Measurements from ENCODE around the gene MAP1B.

MAP1B gene

DNA sequence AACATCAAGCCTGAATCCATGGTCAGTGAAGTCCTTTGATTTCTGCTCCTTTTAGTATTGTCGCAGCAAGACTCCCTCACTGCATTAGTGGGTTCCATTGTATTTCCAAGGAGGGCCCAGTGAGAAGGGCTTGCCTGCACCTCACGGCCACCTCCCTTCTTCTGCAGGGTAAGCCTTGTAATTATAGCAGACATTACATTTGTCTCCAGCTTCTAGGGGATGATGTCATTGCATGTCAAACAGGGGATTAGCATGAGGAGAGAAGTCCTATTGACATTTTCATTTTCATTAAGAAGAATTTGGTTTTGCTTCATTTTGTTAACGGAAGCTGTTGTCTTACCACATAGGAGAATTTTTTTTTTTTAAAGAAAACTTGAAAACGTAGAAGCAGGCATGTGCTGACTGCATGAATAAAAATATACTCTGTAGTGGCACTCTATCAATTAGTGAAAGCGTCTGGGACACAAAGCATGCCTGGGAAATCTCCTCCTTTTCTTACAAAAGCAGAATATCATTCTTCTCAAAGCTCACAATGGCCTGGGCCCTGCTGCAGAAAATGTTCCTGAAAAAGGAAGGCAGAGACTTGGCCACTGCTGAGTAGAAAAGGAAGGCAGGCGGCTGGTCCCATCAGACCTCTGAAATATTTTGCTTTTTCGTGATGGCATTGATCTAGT is 27.1 kb downstream of the MAP1B start:
- DNase-seq: no peak

DNA sequence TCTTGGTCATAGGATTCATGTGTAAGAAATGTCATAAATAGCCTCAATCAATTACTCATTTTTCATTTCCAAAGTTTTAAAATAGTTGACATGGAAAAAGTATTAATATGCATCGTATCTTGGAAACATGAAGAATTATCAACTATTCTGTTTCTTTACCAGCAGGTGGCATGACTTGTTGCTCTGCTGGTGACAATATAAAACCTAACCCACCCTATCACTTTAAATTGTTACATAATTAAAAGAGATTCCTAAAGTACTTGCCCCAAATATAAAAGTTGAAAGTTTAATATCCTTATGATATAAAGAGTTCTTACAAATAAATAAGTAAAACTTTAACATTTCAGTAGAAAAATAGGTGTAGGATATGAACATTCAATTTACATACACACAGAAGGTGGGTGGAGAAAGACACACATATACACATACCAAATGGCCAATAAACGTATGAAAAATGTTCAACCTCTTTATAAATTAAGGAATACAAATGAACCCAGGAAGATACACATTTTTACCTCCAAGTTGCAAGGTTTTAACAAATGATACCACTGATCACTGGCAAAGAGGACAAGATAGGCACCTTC is 30.6 kb downstream of the MAP1B start:
- no peak for DNase-seq

DNA sequence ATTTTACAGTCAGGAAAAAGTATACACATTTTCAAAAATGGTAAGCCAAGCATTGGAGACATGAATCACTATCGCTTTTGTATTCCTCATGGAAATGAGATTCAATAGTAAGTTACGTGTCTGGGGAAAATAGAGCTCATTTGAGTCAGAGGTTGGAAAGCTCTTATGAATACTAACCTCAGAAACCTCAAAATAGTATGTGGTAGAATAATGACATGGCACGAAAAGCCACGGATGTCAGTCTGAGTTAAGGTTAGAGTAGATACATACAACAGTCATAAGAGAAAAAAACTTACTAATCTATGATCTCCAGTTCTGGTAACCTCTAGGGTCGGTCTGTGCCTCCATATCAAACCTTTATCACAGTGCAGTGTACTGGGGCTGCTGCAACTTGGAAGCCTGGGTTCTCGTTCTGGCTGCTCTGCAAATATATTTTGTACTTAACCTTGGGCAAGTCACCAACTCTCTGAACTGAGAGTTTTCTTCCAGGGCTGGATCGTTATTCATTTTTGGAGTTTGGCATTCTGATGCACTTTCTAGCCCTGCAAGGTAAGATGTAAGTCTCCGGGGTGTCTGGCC is 31.8 kb downstream of the MAP1B start:
- DNase-seq: no peak

DNA sequence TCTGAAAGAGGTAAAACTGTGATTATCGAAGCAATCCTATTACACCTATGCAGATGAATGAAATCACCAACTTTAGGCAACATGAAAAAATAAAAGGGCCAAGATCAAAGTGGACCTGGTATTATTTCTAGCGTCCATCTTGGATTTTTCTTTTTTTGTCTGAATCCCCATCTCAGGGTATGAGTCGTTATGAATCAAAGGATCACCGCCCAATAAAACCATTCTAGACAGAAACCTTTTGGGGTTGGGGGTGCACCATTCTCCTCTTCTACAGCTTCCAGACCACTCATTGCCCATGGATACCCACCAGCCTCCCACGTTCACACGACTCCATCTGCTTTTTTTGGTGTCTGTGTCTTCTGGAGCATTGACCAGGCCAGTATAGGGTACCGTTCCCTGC is 33.4 kb downstream of the MAP1B start:
- no peak for DNase-seq

DNA sequence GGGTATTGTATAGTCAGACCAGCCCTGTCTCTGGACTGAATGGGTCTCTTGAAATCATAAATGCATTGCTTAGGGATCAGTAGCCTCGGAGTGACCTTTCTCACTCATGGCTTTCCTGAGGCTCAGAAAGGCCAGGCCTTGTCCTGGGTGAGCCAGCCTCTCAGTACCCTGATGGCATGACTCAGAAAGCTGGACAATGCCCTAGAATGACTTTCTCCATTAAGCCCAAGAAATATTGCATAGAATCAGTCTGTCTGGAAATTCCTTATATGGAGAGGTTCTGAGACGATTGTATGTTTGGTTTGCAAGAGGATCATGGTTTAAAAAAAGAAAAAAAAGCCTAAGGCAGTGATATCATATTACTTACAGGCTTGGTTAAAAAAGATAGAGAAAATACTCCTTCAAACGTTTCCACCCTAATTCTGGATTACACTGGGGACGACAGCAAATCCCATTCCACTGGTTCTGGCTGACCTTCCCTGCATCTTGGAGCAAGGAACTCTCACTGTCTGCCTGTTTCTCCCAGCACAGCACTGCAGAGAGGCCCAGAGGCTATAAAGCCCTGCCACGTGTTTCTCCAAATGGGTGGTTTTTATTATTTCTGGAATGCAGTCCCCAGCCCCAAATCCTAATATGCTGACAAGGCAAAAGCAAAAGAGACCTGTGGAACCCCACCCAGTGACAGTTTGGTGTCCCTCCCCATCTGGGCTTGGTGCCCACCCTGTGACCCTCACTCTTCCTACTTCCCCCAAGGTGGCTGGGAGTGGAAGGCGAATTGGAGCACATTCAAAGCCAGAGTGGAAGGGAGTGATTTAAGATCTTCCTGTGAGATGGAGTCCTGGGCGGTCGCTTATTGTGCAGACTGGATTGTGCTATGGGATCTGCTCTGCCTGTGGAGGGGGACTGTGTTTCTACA is 34.4 kb downstream of the MAP1B start:
- no peak for DNase-seq

DNA sequence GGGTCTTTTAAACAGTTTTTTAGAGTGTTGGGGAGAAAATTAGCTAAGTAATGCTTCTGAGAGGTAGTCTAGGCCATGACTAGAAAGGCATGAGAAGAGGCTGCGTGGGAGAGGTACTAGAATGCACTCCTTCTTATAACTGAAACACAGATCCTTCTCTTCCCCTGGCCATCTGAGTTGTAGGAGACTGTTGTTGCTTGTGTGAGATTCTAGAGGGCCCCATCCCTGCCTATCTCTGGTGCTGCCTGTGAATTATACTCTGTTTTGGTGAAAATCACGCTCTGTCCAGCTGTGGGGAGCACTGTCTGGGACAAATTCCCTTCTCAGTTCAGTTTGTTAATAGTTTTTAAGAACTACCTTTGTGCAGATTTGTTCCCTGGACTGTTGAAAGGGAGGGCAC is 37.5 kb downstream of the MAP1B start:
- no peak for DNase-seq

DNA sequence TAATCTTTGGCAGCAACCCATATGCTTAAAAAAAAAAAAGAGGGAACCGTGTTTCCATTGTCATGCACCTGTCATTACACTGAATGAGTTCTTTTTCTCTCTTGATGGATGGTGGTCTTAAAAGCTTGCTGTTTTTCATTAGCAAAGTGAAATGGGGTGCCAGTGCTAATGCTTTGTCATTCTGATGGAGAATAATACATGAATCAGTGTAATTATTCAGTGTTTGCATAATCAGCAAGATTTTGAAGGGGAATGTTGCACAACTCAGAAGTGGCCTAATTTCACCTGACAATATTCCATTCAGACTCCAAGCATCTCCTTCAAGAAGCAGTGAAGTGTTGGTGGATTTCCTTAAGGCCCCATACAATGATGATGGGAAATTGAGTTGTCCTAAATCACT is 38.1 kb downstream of the MAP1B start:
- no peak for DNase-seq

DNA sequence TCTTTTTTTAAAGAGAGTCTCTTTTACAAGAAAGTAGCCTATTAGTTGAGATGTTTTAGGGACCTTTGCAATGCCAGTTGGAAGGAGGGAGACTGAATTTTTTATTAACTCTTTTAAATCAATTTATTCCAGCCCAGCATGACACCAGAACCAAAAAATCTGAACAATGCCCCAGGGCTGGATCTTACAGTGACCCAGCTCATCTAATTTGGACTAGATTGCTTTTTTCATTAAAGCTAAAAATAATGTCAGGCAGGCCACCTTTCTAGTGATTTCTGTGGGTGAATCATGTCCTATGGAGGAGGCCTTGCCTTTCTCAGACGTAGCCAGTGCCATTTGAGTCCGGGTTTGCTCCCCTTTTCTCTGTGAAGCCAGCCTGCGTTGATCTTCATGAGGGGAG is 38.8 kb downstream of the MAP1B start:
- no peak for DNase-seq

DNA sequence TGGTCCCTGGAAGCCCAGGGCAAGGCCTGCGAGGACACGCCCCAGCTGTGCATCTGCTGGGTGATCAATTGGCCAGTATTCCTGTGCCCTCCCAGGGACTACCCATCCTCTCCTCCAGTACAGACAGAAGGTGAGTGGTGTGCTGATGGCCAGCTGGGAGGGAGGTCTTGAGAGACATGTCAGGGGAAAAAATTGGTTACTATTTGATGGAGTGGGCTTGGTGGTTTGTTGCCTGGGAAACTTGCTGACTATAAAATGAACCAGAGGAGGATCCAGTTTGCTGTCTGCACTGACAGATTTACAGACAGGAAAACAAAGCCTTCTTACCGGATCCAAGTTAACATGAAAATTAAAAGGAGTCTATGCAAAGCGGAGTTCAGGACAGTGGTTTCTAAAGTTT is 40.3 kb downstream of the MAP1B start:
- no peak for DNase-seq

DNA sequence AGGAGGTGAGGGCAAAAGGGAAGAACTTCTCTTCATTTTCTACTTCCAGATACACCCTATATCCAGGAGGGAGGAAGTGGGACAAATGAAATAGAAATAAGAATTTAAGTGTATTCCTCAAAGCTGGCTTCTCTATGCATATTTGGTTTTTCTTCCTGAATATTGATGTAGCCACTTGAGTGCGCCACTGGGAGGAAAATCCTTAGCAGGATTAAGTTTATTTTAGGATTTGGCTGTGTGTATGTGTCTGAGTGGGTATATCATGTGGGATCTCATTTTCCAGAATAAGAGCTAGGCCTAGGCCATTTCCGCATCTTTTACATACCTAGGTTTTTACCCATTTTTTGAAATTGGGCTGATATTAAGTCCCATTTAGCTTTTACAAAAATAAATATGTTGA is 42.5 kb downstream of the MAP1B start:
- no peak for DNase-seq

DNA sequence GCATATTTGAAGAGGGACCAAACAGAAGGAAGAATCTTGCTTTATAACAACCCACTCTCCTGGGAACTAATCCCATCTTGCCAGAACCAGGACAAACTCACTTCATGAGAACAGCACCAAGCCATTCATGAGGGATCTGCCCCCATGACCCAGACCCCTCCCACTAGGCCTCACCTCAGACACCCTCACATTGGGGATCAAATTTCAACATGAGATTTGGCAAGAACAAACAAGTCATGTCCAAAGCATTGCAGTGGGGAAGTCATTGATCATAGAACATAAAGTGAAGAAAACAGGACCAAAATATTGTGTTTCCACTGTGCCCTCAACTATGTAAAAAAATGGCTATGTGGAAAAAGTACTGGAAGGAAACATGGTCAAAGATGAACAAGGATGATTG is 43.9 kb downstream of the MAP1B start:
- no peak for DNase-seq

DNA sequence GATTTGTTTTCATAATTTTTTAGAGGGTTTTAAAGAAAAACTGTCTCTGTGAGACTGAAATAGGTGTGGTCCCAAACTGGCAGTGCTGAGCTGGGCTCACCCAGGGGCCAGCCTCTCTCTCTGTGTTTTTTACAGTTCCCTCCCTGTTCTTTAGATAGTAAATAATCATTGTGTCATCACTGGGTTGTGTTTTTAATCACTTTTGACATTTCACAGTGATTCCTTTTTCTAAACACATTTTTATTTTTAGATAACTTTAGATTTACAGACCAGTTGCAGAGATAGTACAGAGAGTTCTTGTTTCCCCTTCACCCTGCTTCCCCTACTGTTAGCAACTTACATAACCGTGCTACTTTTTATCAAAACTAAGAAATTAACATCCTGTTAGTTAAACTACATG is 44.4 kb downstream of the MAP1B start:
- DNase-seq: no peak

DNA sequence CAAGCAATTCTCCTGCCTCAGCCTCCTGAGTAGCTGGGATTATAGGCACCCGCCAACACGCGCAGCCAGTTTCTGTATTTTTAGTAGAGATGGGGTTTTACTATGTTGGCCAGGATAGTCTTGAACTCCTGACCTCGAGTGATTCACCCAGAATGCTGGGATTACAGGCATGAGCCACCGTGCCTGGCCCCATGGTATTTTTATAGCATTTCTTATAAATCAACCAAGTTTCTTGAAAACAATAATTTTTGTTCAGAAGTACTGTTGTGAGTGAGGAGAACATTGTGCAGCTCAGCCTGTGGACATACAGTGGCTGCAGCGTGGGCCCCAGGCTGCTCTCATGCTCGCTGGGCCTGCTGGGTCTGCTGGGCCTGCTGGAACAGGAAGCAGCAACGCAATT is 45.3 kb downstream of the MAP1B start:
- DNase-seq: no peak

DNA sequence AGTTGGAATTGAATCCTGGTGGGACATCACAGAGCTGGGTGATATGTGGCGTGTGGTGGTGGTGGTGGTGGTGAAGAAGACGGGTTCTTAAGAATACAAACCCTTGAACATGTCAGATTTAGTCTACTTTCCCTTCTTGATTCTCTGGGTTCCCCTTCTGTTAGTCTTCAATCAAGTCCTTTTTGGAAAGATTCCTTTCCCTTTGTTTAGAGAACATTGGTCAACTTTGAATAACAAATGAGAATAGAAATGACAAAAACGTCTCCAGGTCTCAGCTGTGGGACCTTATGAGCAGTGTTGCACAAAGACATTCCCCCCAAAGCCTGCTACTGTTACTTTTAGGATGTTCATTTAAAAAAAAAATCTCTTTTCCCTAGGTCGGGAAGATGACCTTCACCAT is 46.3 kb downstream of the MAP1B start:
- no peak for DNase-seq

DNA sequence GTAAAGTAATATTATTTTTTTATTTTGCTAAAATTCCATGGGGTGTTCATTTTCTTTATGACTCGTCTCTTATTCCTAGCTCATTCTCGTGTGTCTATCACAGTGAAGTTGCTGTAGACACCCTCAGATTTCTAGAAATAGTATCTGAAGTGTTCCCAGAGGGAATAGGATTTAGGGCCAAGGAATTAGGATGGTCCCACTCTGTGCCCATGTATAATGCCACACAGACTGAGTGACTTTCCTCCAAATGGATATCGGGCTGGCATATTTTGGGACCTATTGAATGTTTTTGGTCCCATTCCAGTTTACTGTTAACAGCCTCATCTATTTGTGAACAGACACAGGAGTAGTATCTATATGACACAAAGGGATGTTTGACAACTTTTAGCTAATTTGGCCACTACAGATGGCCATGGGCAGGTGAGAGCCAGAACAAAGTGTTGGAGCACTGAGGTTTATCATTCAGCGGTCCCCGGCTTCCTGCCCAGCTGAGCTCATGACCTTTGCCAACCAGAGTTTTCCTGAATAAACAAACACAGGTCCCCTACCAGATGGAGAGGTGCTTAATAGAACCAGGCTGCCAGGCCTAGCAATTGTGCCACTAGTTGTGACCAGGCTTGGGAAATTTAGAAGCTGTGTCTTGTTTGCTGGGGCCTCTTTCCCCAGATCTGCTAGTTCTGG is 46.9 kb downstream of the MAP1B start:
- DNase-seq: no peak

DNA sequence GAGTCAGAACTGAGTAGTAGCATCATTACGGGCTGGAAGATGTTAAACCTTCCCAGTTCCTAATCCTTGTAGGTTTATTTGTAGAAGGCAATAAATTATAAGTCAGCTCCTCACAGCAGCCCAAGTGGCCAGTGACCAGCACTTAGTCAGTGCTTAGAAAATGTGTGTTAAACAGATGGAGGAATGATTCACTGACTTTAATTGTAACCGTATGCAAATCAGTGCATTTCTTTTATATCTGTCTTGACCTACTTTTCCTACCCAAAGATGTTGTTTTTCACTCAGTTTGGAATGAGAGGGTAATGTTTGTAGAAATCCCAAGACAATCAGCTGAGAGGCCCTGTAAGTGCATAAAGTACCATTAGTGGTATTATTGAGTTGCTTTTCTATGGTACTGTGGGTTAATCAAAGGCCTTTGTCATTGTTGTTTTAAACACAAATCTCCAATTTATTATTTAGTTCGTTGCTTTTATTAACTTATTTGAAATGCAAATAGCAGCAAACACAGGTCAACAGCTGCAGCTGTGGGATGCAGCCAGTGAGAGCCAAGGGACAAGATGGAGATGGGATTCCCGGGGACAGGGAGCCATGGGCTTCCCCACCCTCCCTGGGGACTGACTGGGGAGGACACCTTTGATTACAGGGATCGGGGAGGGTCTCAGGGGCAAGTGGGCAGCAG is 49.8 kb downstream of the MAP1B start:
- DNase-seq: no peak

DNA sequence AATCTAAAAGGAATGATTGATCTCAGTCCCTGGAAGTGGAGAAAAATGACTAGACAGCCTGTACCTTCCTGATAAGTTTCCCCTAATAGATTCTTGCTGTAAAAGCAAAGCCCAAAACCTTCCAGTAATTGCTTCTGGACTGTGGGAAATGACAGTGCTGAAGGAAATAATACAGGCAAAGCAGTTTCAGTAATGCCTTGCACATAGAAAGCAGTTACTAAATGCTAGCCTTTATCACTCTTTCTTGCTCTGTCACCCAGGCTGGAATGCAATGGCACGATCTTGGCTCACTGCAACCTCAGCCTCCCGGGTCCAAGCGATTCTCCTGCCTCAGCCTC is 50.3 kb downstream of the MAP1B start:
- no peak for DNase-seq

DNA sequence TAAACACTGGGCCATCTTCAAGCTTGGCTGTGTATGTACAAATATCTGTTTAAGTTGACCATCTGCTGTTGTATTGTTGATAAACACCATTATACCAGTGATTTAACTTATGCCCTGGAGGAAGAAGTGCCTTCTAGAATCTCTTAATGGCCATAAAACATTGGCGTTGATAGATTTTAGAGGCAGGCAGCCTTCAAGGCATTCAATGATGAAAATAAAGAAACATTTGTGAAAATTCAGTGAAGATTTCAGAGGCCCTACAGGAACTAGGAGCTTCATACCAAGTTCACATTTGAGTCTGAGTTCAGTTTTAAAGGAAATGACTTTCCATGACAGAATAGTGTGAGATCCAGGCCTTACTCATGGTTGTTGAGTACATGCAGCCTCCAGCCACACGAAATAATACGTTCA is 52.2 kb downstream of the MAP1B start:
- no peak for DNase-seq

DNA sequence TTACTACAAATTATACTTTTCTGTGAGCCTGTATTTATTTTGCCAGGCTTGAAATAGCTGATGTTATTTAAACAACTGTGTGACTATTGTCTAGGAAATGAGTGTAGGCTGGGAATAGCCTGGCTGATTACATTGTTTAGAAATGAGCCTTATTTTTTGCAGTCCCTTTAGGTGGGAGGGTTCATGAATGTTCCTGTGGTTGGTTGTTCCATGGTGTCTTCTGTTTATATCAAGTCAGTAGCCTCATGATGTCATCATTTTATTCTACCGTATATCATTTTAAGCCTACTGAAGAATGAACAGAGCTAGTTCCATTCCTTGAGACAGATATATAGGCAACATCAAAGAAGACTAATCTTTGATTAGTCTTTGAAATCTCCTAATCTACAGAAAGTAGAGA is 53.1 kb downstream of the MAP1B start:
- no peak for DNase-seq

DNA sequence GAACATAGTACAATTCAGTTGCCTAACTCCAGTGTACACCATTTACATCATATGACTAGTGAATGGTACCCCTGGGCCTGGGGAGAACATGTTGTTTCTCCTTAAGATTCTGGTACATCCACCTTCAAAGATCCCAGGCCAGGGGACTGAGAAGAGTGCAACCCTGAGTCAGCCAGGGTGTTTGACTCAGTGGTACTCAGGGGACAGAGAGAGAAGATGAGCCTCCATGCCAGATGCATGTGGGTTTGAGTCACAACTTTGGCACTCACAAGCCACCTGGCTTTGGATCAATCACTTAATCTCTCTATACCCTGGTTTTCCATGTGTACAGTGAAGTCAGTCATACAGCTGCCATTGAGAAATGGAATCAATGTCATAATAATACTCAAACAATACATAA is 53.7 kb downstream of the MAP1B start:
- DNase-seq: no peak

DNA sequence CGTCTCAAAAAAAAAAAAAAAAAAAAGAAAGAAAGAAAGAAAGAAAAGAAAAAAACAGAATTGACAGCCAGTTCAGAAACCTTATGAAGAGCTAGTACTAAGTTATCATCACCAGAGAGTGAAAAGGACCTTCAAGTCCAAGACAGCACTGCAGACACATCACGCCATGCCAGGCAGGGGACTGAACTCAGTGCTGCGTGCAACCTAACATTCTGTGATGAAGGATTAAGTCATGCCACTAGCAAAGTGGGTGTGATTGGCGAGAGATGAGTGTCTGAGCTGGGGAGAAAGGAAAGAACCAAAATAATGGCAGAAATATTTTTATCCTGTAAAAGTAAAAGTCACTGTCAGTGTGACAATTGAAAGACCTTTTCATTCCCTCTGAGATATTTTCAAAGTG is 54.7 kb downstream of the MAP1B start:
- no peak for DNase-seq

DNA sequence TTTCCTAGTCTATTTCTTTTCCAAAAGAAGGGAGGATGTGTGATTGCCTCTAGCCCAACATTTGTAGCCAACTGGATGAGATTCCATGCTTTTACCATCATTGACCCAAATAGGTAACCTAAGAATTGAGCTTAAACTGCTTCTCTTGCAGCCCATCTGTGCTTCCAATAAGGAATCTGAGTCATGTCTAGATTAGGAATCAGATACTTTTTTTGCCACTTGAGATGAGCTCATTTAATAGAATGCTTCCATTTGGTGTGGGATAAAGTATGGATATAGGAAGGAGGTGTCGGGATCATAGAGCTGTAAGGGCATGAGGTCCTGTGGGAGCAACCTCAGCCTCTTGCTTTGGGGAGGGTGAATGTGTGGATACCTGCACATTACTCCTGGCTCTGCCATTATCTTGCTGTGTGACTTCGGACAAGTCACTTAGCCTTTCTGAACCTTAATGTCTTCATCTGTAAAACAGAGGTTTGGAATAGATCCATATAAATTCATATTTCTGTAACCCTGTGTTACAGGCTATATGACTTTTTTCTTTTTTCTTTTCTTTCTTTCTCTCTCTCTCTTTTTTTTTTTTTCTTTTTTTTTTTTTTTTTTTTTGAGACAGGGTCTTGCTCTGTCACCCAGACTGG is 56.2 kb downstream of the MAP1B start:
- no peak for DNase-seq

All from activated effector memory CD4-positive, alpha-beta T cell treated with Interleukin-2 at 50 U/mL for 16 hours (primary cell).